Jurkat, Clone E6-1 (cell line): ENCODE results near the gene KRTAP12-2.
A peak's percentile ranks its signal among the peaks of the same experiment; 100 is the strongest.
"Not testable (repeated sequence)": the region's sequence is repeated elsewhere in the genome, so short reads cannot be mapped to it uniquely, and the experiment has no call there.

Experiments used
- DNase-seq: peaks from one replicate; pipeline ENCODE4 v3.0.0-alpha.2; 2011; ENCODE audit warnings: low read depth, low spot score
- H3K4me3 ChIP-seq: 2 replicates; pipeline ENCODE4 v1.5.1; 2011; ENCODE audit warnings: mild to moderate bottlenecking, low read length, control low read depth, moderate library complexity

KRTAP12-2 gene

GRCh38 chr21:44657635-44658540 lies 8.8 kb downstream of the KRTAP12-2 start, which contains the start of gene KRTAP12-3:
Gene KRTAP12-3 (plus strand): TSS chr21:44657932. CDS start chr21:44657980, 48 bp downstream.
- no peak within 1 kb of the TSS for H3K4me3 ChIP-seq
- peak; percentile 48 for DNase-seq

DNA sequence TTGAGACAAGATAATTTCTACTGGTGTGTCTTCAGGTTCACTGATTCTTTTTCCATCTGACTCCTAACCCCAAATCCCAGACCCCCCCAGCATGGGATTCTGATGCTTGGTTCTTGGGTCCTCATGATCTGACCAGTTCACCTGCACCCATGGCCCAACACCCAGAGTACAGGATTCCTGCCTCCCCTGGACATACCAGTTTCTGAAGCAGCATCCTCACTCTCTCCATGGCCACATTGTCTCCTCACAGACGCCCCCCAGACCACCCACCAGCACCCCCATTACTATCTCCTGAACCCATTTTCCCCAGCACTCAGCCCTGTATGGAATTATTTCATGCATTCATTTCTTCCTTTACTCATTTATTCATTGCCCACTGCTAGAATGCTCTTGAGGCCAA lies 9.9 kb downstream of the KRTAP12-2 start:
- no peak overlapping the region for H3K4me3 ChIP-seq

GRCh38 chr21:44654576-44655175 lies 12.1 kb downstream of the KRTAP12-2 start, which contains the start of gene KRTAP12-4:
Gene KRTAP12-4 (minus strand): TSS chr21:44654659. CDS start chr21:44654614, 45 bp downstream.
- peak; percentile 26 for DNase-seq
- no peak within 1 kb of the TSS for H3K4me3 ChIP-seq

More for the DNA sequence above, 9.9 kb downstream of the KRTAP12-2 start:
- DNase-seq: no peak

GRCh38 chr21:44653656-44654575 lies 12.8 kb downstream of the KRTAP12-2 start:
- no peak overlapping the region for H3K4me3 ChIP-seq
- DNase-seq: peak; percentile 72

- peak; percentile 67 for DNase-seq
- H3K4me3 ChIP-seq: no peak overlapping the region
Measured at GRCh38 chr21:44653123-44653522, 13.6 kb downstream of the KRTAP12-2 start.

- H3K4me3 ChIP-seq: no peak overlapping the region
- no peak for DNase-seq
Measured at GRCh38 chr21:44650973-44651675, 15.6 kb downstream of the KRTAP12-2 start.

GRCh38 chr21:44650265-44650972 lies 16.3 kb downstream of the KRTAP12-2 start:
- no peak for DNase-seq
- no peak overlapping the region for H3K4me3 ChIP-seq

- DNase-seq: no peak
- H3K4me3 ChIP-seq: no peak overlapping the region
Measured at GRCh38 chr21:44649521-44650100, 17.1 kb downstream of the KRTAP12-2 start.

DNA sequence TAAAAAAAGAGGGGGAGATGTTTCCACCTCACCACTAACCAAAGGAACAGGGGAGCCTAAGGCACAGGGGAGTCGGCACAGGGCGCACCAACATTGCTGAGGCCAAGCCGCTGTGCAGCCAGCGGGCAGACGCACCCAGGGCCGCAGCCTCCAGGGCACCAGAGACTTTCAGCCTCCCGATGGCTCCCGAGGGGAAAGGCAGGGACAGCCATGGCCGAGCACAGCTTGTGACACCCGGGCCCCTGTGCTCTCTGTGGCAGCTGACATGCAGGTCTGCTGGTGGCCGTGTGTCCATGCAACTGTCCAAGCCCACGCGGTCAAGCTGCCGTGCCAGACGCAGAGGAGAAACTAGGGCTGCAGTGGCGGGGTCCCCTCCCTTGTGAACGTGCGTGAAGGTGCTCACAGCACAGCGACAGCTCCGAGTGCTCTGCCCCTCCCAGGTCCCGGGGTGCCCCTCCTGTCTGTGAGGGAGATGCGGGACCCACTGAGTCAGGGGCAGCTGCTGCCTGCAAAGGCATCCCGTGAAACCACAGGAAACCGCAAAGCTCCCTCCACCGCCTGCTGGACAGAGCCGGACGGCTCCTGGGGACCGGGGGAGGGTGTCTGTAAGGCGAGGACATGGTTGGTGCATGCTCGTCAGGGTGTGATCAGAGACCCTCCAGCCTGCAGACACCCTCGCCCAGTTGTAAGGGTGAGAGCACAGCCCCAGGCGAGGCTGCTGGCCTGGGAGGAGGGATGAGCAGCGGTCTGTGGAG lies 18.0 kb downstream of the KRTAP12-2 start:
- no peak for DNase-seq
- H3K4me3 ChIP-seq: no peak overlapping the region

DNA sequence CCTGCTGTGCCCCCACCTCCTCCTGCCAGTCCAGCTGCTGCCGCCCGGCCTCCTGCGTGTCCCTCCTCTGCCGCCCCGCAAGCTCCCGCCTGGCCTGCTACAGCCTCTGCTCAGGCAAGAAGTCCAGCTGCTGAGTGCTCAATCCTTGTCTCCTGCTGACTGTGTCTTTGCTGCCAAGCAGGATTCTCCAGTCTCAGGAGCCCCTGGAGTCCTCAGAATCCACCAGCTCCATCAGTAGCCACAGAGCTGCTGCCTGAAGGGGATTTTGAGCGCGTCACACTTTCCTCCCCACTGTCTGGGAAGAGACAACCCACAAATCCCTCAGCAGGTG lies 19.5 kb downstream of the KRTAP12-2 start:
- H3K4me3 ChIP-seq: no peak overlapping the region
- no peak for DNase-seq

GRCh38 chr21:44646366-44647221 lies 20.1 kb downstream of the KRTAP12-2 start, which contains the start of gene KRTAP10-11:
Gene KRTAP10-11 (plus strand): TSS chr21:44646414. CDS start chr21:44646459, 45 bp downstream.
- H3K4me3 ChIP-seq, DNase-seq: not testable (repeated sequence)

DNA sequence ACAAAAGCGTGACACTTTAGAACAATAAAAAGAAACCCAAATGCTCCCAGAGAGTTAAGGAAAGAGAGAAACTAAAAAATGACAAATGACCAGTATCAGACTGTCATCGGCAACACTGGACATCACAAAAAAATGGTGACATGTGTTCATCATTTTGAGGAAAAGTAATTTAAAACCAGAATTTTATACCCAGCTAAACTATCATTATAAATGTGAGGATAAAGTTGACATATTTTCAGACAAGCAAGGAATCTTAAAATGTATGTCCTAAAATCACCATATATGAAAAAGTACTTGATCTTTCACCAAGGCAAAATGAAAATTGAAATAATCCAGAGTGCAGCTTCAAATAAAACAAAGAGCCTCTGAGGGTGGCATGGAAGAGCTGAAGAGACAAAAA lies 21.8 kb downstream of the KRTAP12-2 start:
- no peak overlapping the region for H3K4me3 ChIP-seq
- DNase-seq: no peak

DNA sequence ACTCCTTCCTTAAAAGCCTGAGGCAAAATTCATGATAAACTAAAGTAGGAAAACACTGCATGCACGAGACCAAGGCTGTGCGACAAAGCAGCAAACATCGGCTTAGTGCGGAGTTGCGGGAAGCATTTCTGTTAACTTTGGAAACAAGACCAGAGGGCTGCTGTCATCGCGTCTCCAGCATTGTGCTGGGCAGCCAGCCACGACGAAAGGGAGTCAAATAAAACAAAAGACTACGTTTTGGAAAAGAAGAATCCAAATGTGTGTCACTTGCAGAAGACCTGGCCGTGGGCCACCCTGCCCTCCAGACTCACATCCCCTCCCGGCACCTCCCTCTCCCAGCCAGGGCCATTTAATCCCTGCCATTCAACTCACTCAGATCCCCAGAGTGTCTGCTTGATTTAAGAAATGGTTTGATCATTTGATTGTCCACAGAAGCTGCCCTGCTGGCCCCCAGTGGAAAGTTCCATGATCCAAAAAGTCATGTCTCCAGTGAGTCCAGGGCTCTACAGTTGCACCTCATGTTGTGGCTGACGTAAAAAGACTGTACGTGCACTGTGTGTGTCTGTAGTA lies 22.9 kb downstream of the KRTAP12-2 start:
- H3K4me3 ChIP-seq: no peak overlapping the region
- no peak for DNase-seq

GRCh38 chr21:44640761-44641160 lies 26.0 kb downstream of the KRTAP12-2 start:
- no peak overlapping the region for H3K4me3 ChIP-seq
- DNase-seq: no peak

DNA sequence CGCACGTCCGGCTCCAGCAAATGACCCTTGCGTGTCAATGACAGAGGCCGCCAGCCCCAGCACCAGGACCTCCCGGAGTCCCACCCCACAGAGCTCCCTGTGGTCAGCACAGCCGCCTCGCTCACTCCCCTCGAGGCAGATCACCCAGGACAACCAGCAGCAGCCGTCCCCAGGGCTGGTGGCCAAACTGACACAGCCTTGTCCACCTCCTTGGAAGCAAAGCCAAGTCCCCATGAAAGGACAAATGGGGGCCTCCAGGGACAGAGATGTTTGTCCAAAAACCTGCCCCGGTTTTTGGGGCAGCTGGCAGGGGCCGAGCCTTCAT lies 27.4 kb downstream of the KRTAP12-2 start:
- no peak overlapping the region for H3K4me3 ChIP-seq
- DNase-seq: no peak
